ENCODE results near the gene NKAIN2. TPM values are rescaled to one million over a fixed set of nuclear protein-coding genes. Genes with fewer than 3 reads are reported as not detected.

Gene NKAIN2
- total RNA-seq, 3 donors from 2014 or later: 0.48 to 1.8 TPM; not detected in 1

DNA sequence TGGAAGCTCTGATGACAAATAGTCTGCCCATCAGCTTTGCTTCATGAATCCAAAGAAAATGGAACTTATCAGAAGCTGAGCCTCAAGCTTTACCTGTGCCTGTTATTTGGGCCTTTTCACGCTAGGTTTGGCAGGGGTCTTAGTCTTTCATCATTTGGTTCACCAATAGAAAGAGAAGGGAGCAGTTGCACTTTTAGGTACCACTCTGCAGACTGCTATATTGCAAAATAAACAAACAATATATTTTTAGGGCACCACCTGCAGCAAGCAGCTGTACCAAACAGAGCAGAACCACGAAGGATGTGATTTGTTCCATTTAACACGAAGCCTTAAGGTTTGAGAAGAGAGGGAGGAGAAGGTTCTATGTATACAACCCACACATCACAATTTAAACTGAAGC, 867.1 kb downstream of the NKAIN2 start:
- intact Hi-C loops (cut with DNase I; ENCODE audit: low total_unique reads): no loop called here
- no peak for DNase-seq (ENCODE audit: low spot score in 2 of 2)
- H3K27me3 ChIP-seq: no peaks in the 10 kb centered on the region
- no peak for TF ChIP-seq POLR2A (IDR thresholded peaks at IDR 0.05)
- TF ChIP-seq CTCF (IDR thresholded peaks at IDR 0.05): no peak
- no peak for TF ChIP-seq POLR2AphosphoS5 (IDR thresholded peaks at IDR 0.05)
- H3K27ac ChIP-seq: no peak overlapping the region
- H3K36me3 ChIP-seq: no peaks in the 10 kb centered on the region
- H3K4me1 ChIP-seq: no peaks in the 10 kb centered on the region
- H3K9me3 ChIP-seq: peaks cover 0 to 15% of the 10 kb centered on the region in 2 donors
- no peak overlapping the region for H3K4me3 ChIP-seq

GRCh38 chr6:124671324-124671723, 867.7 kb downstream of the NKAIN2 start:
- TF ChIP-seq CTCF (IDR thresholded peaks at IDR 0.05) (no peak), POLR2AphosphoS5 (IDR thresholded peaks at IDR 0.05) (no peak), POLR2A (IDR thresholded peaks at IDR 0.05) (no peak)

DNA sequence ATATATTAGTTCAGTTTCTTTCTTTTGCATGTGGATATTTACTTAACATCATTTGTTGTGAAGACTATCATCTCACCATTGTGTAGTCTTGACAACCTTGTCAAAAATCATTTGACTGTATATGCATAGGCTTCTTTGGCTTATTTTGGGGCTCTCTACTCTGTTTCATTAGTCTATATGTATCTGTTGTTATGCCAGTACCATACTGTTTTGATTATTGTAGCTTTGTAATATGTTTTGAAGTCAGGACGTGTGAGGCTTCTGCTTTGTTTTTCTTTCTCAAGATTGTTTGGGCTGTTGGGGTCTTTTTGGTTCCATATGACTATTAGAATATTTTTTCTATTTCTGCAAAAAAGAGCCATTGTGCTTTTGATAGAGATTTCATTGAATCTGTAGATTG, 870.4 kb downstream of the NKAIN2 start:
- Histone ChIP-seq H3K4me3 (no peak overlapping the region), H3K4me1 (no peaks in the 10 kb centered on the region), H3K9me3 (peaks cover 14 to 47% of the 10 kb centered on the region in 2 donors), H3K27ac (no peak overlapping the region), H3K27me3 (no peaks in the 10 kb centered on the region), H3K36me3 (no peaks in the 10 kb centered on the region)
- no peak for DNase-seq (ENCODE audit: low spot score in 2 of 2)
- intact Hi-C loops (cut with DNase I; ENCODE audit: low total_unique reads): no loop called here
- TF ChIP-seq CTCF (IDR thresholded peaks at IDR 0.05): no peak
- TF ChIP-seq POLR2A (IDR thresholded peaks at IDR 0.05): no peak
- TF ChIP-seq POLR2AphosphoS5 (IDR thresholded peaks at IDR 0.05): no peak

More at GRCh38 chr6:124671324-124671723, 867.7 kb downstream of the NKAIN2 start:
- no peak for DNase-seq (ENCODE audit: low spot score in 2 of 2)
- Histone ChIP-seq H3K27ac (no peak overlapping the region), H3K4me1 (no peaks in the 10 kb centered on the region), H3K4me3 (no peak overlapping the region), H3K36me3 (no peaks in the 10 kb centered on the region), H3K9me3 (peaks cover under 1 to 20% of the 10 kb centered on the region in 2 donors), H3K27me3 (no peaks in the 10 kb centered on the region)
- intact Hi-C loops (cut with DNase I; ENCODE audit: low total_unique reads): no loop called here

GRCh38 chr6:124676033-124676432, 872.4 kb downstream of the NKAIN2 start:
- intact Hi-C loops (cut with DNase I; ENCODE audit: low total_unique reads): no loop called here
- Histone ChIP-seq H3K4me3 (no peak overlapping the region), H3K9me3 (peaks cover 20 to 55% of the 10 kb centered on the region in 2 donors), H3K27ac (no peak overlapping the region), H3K27me3 (no peaks in the 10 kb centered on the region), H3K36me3 (no peaks in the 10 kb centered on the region), H3K4me1 (no peaks in the 10 kb centered on the region)
- TF ChIP-seq POLR2A (IDR thresholded peaks at IDR 0.05): no peak
- TF ChIP-seq CTCF (IDR thresholded peaks at IDR 0.05): no peak
- no peak for TF ChIP-seq POLR2AphosphoS5 (IDR thresholded peaks at IDR 0.05)
- no peak for DNase-seq (ENCODE audit: low spot score in 2 of 2)

GRCh38 chr6:124677874-124678273, 874.2 kb downstream of the NKAIN2 start:
- no peak overlapping the region for H3K27ac ChIP-seq
- H3K4me1 ChIP-seq: no peaks in the 10 kb centered on the region
- H3K36me3 ChIP-seq: no peaks in the 10 kb centered on the region
- intact Hi-C loops (cut with DNase I; ENCODE audit: low total_unique reads): no loop called here
- DNase-seq (ENCODE audit: low spot score in 2 of 2): no peak
- H3K27me3 ChIP-seq: no peaks in the 10 kb centered on the region
- H3K4me3 ChIP-seq: no peak overlapping the region
- no peak for TF ChIP-seq POLR2AphosphoS5 (IDR thresholded peaks at IDR 0.05)
- no peak for TF ChIP-seq POLR2A (IDR thresholded peaks at IDR 0.05)
- TF ChIP-seq CTCF (IDR thresholded peaks at IDR 0.05): no peak
- peaks cover 20 to 55% of the 10 kb centered on the region in 2 donors for H3K9me3 ChIP-seq

Measured in breast epithelium (tissue), 4 donors.